ENCODE results near the gene MAEA. TPM values are rescaled to one million over a fixed set of nuclear protein-coding genes. Genes with fewer than 3 reads are reported as not detected.

The MAEA gene
- total RNA-seq, 2 donors from 2014 or later, result 46.9 to 75.8 TPM

- H3K27me3 Mint-ChIP-seq, result no peaks in the 10 kb centered on the region
- DNase-seq (no peak), ATAC-seq (no peak)
- no peak overlapping the region for H3K27ac Mint-ChIP-seq
- H3K36me3 Mint-ChIP-seq (ENCODE audit: low read depth), result peaks cover 6% of the 10 kb centered on the region
- no peaks in the 10 kb centered on the region for H3K9me3 ChIP-seq (ENCODE audit: control insufficient read depth, low read length, poor library complexity, severe bottlenecking)
- peaks cover 2% of the 10 kb centered on the region for H3K4me1 Mint-ChIP-seq
- H3K4me3 Mint-ChIP-seq, result no peak overlapping the region
These were observed 86.7 kb downstream of the MAEA start for GRCh38 chr4:1376391-1376840.

DNA sequence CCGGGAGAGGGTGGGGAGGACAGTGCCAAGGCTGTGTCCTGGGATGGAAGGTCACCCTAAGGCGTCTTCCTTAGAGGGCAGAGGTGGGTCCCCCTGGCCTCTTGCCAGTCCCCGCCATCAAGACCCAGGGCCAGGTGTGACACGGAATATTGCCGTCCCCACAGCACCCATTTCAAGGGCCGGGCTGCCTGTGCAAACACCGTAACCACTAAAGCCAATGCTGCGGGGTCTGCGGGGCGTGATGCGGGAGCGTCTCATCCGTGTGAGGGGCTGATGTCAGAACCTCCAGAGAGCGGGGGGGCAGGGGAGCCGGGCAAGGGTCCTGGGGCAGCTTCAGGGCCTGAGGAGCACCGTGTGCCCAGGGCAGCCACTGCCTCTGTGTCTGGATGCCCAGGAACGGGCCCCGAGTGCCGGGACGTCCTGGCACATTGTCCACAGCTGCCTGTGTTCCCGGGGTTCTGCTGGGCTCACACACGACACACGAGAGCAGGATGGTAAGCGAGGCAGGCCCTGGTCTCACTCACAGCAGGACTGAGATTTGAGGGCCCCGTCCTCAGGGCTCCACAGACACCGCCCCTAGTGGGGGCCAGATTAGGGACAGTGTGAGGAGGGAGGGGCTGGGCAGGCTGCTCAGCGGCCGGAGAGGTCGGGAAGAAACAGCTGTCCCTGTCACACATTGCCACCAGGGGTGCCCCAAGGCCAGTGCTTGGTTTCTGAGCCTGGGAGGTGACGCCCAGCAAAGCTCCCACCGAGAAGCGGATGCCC is 87.3 kb downstream of the MAEA start:
- Mint-ChIP-seq H3K27ac (no peak overlapping the region), H3K4me3 (no peak overlapping the region), H3K4me1 (peaks cover 2% of the 10 kb centered on the region), H3K36me3 (ENCODE audit: low read depth) (peaks cover 6% of the 10 kb centered on the region), H3K27me3 (no peaks in the 10 kb centered on the region)
- no peaks in the 10 kb centered on the region for H3K9me3 ChIP-seq (ENCODE audit: control insufficient read depth, low read length, poor library complexity, severe bottlenecking)
- DNase-seq (no peak), ATAC-seq (no peak)

DNA sequence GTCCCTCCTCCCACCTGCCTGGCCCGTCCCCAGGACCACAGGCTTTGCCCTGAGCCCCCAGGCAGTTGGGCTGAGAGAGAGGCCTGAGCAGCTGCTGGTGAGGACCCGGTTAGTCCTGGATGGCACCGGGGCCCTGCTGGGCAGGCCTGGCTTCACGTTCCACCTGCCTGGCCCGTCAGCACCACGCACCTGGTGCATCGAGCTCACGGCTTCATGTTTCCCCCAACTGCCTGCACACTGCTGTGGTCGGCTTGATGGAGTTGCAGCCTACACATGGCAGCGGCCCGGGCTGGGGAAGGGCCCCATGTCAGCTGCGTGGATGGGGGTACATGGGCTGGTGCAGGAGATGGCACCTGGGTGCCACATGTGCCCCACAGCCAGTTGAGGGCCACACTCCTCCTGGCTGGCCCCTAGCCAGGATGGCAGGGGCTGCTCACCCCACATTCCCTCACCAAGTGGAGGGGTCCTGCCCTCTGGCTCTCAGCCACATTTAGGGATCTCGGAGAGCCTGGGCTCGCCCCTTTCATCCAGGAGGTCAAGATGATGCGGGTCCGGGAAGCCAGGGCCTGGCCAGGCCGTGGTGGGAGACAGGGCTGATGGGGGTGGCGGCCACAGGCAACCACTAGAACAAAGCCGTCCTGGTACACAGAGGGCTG is 88.0 kb downstream of the MAEA start:
- no peaks in the 10 kb centered on the region for H3K27me3 Mint-ChIP-seq
- ATAC-seq, result no peak
- H3K27ac Mint-ChIP-seq, result no peak overlapping the region
- H3K4me3 Mint-ChIP-seq, result no peak overlapping the region
- no peak for DNase-seq
- H3K9me3 ChIP-seq (ENCODE audit: control insufficient read depth, low read length, poor library complexity, severe bottlenecking), result no peaks in the 10 kb centered on the region
- no peaks in the 10 kb centered on the region for H3K4me1 Mint-ChIP-seq
- no peaks in the 10 kb centered on the region for H3K36me3 Mint-ChIP-seq (ENCODE audit: low read depth)

- ATAC-seq (no peak), DNase-seq (no peak)
- Mint-ChIP-seq H3K27ac (no peak overlapping the region), H3K4me1 (no peaks in the 10 kb centered on the region), H3K36me3 (ENCODE audit: low read depth) (no peaks in the 10 kb centered on the region), H3K27me3 (no peaks in the 10 kb centered on the region), H3K4me3 (no peak overlapping the region)
- H3K9me3 ChIP-seq (ENCODE audit: control insufficient read depth, low read length, poor library complexity, severe bottlenecking), result no peaks in the 10 kb centered on the region
These were observed 89.0 kb downstream of the MAEA start for GRCh38 chr4:1378559-1379231.

GRCh38 chr4:1379351-1379781 is 89.7 kb downstream of the MAEA start:
- DNase-seq, result no peak

DNA sequence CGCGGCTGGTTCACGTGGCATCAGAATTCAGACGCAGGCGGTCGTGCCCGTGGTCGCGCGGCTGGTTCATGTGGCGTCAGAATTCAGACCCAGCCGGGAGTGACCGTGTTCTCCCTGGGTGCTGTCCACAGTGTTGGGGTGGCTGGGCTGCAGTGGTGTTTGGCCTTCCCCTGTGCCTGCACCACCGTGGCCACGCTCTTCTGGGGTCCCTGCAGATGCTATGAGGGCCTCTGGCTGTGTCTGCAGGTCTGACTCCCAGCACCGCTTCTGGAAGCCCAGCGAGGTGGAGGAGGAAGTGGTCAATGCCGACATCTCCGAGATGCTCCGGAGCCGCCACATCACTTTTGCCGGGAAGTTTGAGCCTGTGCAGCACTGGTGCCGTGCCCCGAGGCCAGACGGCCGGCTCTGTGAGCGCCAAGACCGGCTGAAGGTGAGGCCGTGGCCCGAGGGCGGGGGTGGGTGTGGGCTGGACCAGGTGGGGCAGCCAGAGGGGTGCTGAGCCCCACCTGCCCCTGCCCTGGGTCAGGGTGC is 90.2 kb downstream of the MAEA start:
- ATAC-seq, result no peak
- H3K4me3 Mint-ChIP-seq, result no peak overlapping the region
- H3K4me1 Mint-ChIP-seq, result no peaks in the 10 kb centered on the region
- H3K27me3 Mint-ChIP-seq, result no peaks in the 10 kb centered on the region
- no peak overlapping the region for H3K27ac Mint-ChIP-seq
- no peaks in the 10 kb centered on the region for H3K9me3 ChIP-seq (ENCODE audit: control insufficient read depth, low read length, poor library complexity, severe bottlenecking)
- peaks cover 2% of the 10 kb centered on the region for H3K36me3 Mint-ChIP-seq (ENCODE audit: low read depth)
- no peak for DNase-seq

More at GRCh38 chr4:1379351-1379781, 89.7 kb downstream of the MAEA start:
- H3K27ac Mint-ChIP-seq, result no peak overlapping the region
- no peaks in the 10 kb centered on the region for H3K4me1 Mint-ChIP-seq
- H3K36me3 Mint-ChIP-seq (ENCODE audit: low read depth), result no peaks in the 10 kb centered on the region
- H3K9me3 ChIP-seq (ENCODE audit: control insufficient read depth, low read length, poor library complexity, severe bottlenecking), result no peaks in the 10 kb centered on the region
- no peaks in the 10 kb centered on the region for H3K27me3 Mint-ChIP-seq
- H3K4me3 Mint-ChIP-seq, result no peak overlapping the region
- ATAC-seq, result no peak

GRCh38 chr4:1380368-1381151 is 90.9 kb downstream of the MAEA start:
- Mint-ChIP-seq H3K27me3 (no peaks in the 10 kb centered on the region), H3K4me3 (no peak overlapping the region), H3K36me3 (ENCODE audit: low read depth) (peaks cover 2% of the 10 kb centered on the region), H3K4me1 (no peaks in the 10 kb centered on the region), H3K27ac (no peak overlapping the region)
- no peaks in the 10 kb centered on the region for H3K9me3 ChIP-seq (ENCODE audit: control insufficient read depth, low read length, poor library complexity, severe bottlenecking)
- DNase-seq (peak in 1 of 3 donors; percentile 10), ATAC-seq (no peak)

DNA sequence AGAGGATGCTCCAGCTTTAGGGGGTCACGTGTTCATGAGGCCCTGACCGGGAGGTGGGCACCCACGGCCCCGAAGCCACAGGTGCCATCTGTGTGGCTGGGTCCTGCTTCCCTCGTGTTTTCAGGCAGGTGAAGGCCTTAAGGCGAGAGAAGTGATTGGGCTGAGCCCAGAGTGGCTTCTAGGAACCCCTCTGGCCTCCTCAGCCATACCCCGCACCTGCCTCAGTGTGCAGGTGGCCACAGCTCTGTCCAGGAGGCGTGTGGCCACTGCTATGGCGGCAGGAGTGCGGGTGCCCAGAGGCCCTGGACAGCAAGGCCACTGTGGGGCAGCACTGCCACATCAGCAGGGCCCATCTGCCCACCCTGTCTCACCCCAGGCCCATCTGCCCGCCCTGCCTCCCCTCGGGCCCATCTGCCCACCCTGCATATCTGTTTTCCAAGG is 91.5 kb downstream of the MAEA start:
- no peaks in the 10 kb centered on the region for H3K4me1 Mint-ChIP-seq

GRCh38 chr4:1381944-1382541 is 92.4 kb downstream of the MAEA start:
- no peaks in the 10 kb centered on the region for H3K4me1 Mint-ChIP-seq
- H3K36me3 Mint-ChIP-seq (ENCODE audit: low read depth), result peaks cover 2% of the 10 kb centered on the region
- no peaks in the 10 kb centered on the region for H3K27me3 Mint-ChIP-seq
- no peak for DNase-seq
- H3K9me3 ChIP-seq (ENCODE audit: control insufficient read depth, low read length, poor library complexity, severe bottlenecking), result no peaks in the 10 kb centered on the region
- no peak overlapping the region for H3K4me3 Mint-ChIP-seq
- ATAC-seq, result no peak
- no peak overlapping the region for H3K27ac Mint-ChIP-seq

More for the DNA sequence above, 91.5 kb downstream of the MAEA start:
- ATAC-seq (no peak), DNase-seq (no peak)
- no peaks in the 10 kb centered on the region for H3K27me3 Mint-ChIP-seq
- no peak overlapping the region for H3K27ac Mint-ChIP-seq
- no peaks in the 10 kb centered on the region for H3K9me3 ChIP-seq (ENCODE audit: control insufficient read depth, low read length, poor library complexity, severe bottlenecking)
- H3K36me3 Mint-ChIP-seq (ENCODE audit: low read depth), result peaks cover 2% of the 10 kb centered on the region
- no peak overlapping the region for H3K4me3 Mint-ChIP-seq

GRCh38 chr4:1382776-1383727 is 93.4 kb downstream of the MAEA start:
- no peak overlapping the region for H3K4me3 Mint-ChIP-seq
- no peaks in the 10 kb centered on the region for H3K27me3 Mint-ChIP-seq
- ATAC-seq (no peak), DNase-seq (peak in 1 of 3 donors; percentile 4)
- no peaks in the 10 kb centered on the region for H3K9me3 ChIP-seq (ENCODE audit: control insufficient read depth, low read length, poor library complexity, severe bottlenecking)
- no peaks in the 10 kb centered on the region for H3K4me1 Mint-ChIP-seq
- H3K36me3 Mint-ChIP-seq (ENCODE audit: low read depth), result peaks cover 2% of the 10 kb centered on the region
- H3K27ac Mint-ChIP-seq, result no peak overlapping the region

DNA sequence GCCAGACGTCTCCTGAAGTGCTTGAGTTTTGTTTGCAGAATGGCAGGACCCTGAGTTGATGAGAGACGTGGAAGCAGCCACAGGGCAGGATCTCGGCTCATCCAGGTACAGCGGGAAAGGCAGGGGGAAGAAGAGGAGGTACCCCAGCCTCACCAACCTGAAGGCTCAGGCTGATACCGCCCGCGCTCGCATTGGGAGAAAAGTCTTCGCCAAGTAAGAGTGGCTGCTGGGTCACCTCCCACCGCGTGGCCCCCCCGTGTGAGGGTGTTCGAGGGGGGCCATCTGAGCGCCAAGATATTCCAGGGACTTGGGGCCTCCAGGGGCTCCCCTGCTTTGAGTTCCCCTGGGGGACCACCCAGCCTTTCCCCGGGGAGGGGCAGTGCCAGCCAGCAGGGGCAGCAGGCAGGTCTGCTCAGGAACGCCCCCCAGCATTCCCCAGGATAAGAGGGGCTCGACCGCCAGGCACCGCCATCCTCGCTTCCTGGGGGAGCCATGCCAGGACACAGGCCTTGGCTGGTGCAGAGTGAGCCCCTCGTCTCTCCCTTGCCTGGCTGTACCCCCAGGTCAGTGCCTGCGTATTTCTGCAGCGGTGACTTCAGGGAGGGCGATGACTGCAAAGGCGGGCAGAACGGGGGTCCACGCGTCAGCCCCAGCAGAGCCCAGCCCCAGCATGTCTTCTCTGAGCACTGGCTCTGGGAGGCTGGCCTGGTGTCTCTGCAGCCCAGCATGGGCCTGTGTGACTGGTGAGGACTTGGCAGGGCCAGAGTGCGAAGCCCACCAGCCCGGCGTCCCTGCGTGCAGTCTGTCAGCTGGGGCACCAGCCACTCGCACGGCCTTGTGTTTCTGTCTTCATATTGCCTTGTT is 94.3 kb downstream of the MAEA start:
- peak in 1 of 3 donors; percentile 10 for DNase-seq
- Mint-ChIP-seq H3K27me3 (no peaks in the 10 kb centered on the region), H3K4me1 (no peaks in the 10 kb centered on the region), H3K4me3 (no peak overlapping the region), H3K27ac (no peak overlapping the region), H3K36me3 (ENCODE audit: low read depth) (peaks cover 2% of the 10 kb centered on the region)
- no peak for ATAC-seq
- no peaks in the 10 kb centered on the region for H3K9me3 ChIP-seq (ENCODE audit: control insufficient read depth, low read length, poor library complexity, severe bottlenecking)

Measured in T-helper 17 cell (primary cell).